HCT116 (cell line): ENCODE data around the gene PSME2.

Experiments
- CEBPB ChIP-seq: IDR thresholded peaks from 2 replicates; pipeline ENCODE4 v1.6.1; 2012; ENCODE audit warnings: low read depth
- CTCF ChIP-seq, 3 experiments: fragments of 200-600 bp in 1 of 3; sonication (generic) in 1 of 3; IDR thresholded peaks in 2 of 3; conservative IDR thresholded peaks in 1 of 3; 2 replicates each; pipeline ENCODE4 v1.5.1; 2012 to 2017; ENCODE audit warnings: low read depth in 2 of 3, low read length in 2 of 3, antibody characterized with exemption in 1 of 3, borderline replicate concordance in 1 of 3, control low read depth in 1 of 3, mild to moderate bottlenecking in 1 of 3, mixed read lengths in 1 of 3, mixed run types in 1 of 3, moderate library complexity in 1 of 3; ENCODE audit not compliant: insufficient read depth in 1 of 3
- EZH2phosphoT487 ChIP-seq: fragments of 200-600 bp; IDR thresholded peaks from 2 replicates; pipeline ENCODE4 v1.6.1; 2018; ENCODE audit warnings: antibody characterized with exemption, borderline replicate concordance
- JUND ChIP-seq: IDR thresholded peaks from 2 replicates; pipeline ENCODE4 v1.6.1; 2012
- POLR2A ChIP-seq: IDR thresholded peaks from 2 replicates; pipeline ENCODE4 v1.7.0; 2011; ENCODE audit warnings: borderline replicate concordance; ENCODE audit not compliant: insufficient read depth, insufficient read length; ENCODE audit errors: extremely low read depth
- POLR2AphosphoS5 ChIP-seq: IDR thresholded peaks from 2 replicates; pipeline ENCODE4 v1.6.1; 2011; ENCODE audit warnings: mild to moderate bottlenecking, low read depth, low read length, moderate library complexity
- REST ChIP-seq: IDR thresholded peaks from 2 replicates; pipeline ENCODE4 v1.6.1; 2012; ENCODE audit warnings: low read depth

GRCh38 chr14:24137529-24138395 is 8.6 kb downstream of the PSME2 start:
- TF ChIP-seq POLR2A (peak; percentile 34), REST (no peak), CTCF (IDR thresholded peaks at IDR 0.05 in 2 of 3, conservative IDR thresholded peaks at IDR 0.05 in 1 of 3; ENCODE audit: borderline replicate concordance in 1 of 3, insufficient read depth in 1 of 3, low read depth in 2 of 3, low read length in 2 of 3) (no peak), EZH2phosphoT487 (no peak), POLR2AphosphoS5 (peak; percentile 32), JUND (no peak), CEBPB (no peak)
